ENCODE measurements around the gene TAF4. TPM values are rescaled to one million over a fixed set of nuclear protein-coding genes. Genes with fewer than 3 reads are reported as not detected.

TAF4 gene
- total RNA-seq, 4 donors from 2014 or later: 12.0 to 19.9 (median 16.2) TPM

DNA sequence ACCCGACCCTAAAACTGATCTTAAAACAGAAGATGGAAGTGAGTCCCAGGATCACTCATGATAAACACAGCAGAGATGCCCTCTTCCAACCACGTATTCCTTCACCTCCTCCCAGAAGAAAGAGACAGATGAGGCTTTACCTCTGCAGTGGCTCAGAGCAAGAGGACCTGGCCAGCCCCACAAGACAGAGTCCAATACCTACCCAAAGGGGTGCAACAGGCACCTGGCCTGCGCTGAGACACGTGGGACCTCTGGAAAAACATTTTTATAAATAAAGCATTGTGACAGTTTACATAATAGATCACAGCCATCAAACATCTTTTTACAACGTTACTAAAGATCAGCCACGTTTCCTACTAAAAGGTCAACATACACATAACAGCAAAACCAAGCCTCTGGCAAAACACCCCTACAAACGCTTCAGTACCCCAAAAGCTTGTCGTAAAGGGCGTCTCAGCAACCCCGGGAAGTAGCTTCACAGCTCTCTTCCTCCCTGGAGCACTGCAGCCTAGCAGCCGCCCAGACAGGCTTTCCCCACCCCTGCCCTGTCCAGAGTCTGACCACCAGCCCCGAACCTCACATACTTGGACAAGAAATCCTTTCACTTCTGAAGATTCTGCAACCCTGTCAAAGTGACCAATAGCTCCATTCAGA lies 2.9 kb downstream of the TAF4 start:
- Histone ChIP-seq H3K27me3 (no peaks in the 10 kb centered on the region), H3K4me3 (peak overlapping the region; percentile 54 to 66 (median 56)), H3K27ac (replicated peaks in 1 of 4) (no peak overlapping the region), H3K36me3 (no peaks in the 10 kb centered on the region), H3K9me3 (no peaks in the 10 kb centered on the region), H3K4me1 (peaks cover 35 to 45% (median 39%) of the 10 kb centered on the region in 4 donors)
- no peak for DNase-seq (ENCODE audit: extremely low spot score)
- TF ChIP-seq, protein P1, sequence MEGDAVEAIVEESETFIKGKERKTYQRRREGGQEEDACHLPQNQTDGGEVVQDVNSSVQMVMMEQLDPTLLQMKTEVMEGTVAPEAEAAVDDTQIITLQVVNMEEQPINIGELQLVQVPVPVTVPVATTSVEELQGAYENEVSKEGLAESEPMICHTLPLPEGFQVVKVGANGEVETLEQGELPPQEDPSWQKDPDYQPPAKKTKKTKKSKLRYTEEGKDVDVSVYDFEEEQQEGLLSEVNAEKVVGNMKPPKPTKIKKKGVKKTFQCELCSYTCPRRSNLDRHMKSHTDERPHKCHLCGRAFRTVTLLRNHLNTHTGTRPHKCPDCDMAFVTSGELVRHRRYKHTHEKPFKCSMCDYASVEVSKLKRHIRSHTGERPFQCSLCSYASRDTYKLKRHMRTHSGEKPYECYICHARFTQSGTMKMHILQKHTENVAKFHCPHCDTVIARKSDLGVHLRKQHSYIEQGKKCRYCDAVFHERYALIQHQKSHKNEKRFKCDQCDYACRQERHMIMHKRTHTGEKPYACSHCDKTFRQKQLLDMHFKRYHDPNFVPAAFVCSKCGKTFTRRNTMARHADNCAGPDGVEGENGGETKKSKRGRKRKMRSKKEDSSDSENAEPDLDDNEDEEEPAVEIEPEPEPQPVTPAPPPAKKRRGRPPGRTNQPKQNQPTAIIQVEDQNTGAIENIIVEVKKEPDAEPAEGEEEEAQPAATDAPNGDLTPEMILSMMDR (IDR thresholded peaks at IDR 0.05): no peak
- no peak for TF ChIP-seq EP300 (IDR thresholded peaks at IDR 0.05)
- no peak for TF ChIP-seq POLR2A (IDR thresholded peaks at IDR 0.05; ENCODE audit: low read depth)
- no peak for TF ChIP-seq POLR2AphosphoS5 (IDR thresholded peaks at IDR 0.05)
- WGBS: 59% methylated on average over 12 of the region's 12 CpGs
- intact Hi-C loops (cut with DNase I): loop anchor here (5.0 kb wide), 2 partner anchors 40 to 75 kb away; no protein-coding TSS in a partner anchor

GRCh38 chr20:62061851-62062423 lies 3.7 kb downstream of the TAF4 start:
- intact Hi-C loops (cut with DNase I): loop anchor here (5.0 kb wide), 2 partner anchors 40 to 75 kb away; no protein-coding TSS in a partner anchor
- Histone ChIP-seq H3K27me3 (no peaks in the 10 kb centered on the region), H3K36me3 (no peaks in the 10 kb centered on the region), H3K9me3 (no peaks in the 10 kb centered on the region), H3K4me3 (no peak overlapping the region), H3K4me1 (peaks cover 26 to 41% (median 30%) of the 10 kb centered on the region in 4 donors), H3K27ac (replicated peaks in 1 of 4) (no peak overlapping the region)
- TF ChIP-seq, protein P1 (IDR thresholded peaks at IDR 0.05): no peak
- 78% methylated on average over 8 of the region's 8 CpGs for WGBS
- DNase-seq (ENCODE audit: extremely low spot score): no peak

DNA sequence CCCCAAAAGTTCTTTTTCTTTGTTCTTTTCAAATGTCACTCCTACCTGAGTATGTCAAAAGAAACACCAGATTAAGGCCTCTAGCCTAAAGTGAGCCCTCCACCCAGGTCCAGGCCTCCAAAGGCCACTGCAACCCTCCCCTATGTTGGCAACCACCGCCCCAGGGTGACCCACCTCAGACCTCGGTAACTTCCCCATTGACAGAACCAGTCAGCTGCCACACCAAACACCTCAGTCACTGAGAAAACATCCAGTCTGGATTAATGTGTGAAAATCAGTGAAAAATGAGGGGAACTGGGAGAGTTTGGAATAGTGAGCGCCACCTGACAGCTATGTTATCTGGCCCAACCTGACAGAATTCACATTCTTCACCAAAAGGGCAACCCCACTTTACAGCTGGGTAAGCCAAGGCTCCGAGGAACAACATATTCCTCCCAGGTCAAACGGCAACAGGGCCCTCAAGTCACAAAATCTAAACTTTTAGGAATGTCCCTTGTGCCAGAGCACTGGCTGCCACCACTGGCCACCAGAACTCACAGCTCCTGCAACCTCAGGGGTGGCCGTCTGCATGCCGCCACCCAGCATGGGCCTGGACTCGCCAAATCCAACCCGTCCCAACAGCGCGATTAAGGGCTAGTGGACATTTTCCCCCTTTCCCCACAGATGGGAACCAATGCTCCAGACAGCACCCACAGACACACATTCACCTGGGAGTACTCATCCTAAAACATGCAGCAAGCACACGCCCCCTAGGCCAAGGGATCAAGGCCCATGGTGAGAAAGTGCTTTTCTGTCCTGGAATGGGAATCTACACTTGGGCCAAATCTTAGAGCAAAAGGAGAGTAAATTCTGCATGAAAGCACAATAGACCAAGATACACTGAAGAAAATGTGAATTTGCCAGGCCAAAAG lies 4.8 kb downstream of the TAF4 start:
- H3K4me3 ChIP-seq: no peak overlapping the region
- no peaks in the 10 kb centered on the region for H3K27me3 ChIP-seq
- WGBS: 93% methylated on average over 12 of the region's 12 CpGs
- H3K9me3 ChIP-seq: no peaks in the 10 kb centered on the region
- DNase-seq (ENCODE audit: extremely low spot score): no peak
- H3K36me3 ChIP-seq: no peaks in the 10 kb centered on the region
- intact Hi-C loops (cut with DNase I): loop anchor here (5.0 kb wide), 2 partner anchors 39 to 76 kb away; no protein-coding TSS in a partner anchor
- TF ChIP-seq EP300 (IDR thresholded peaks at IDR 0.05) (no peak), POLR2A (IDR thresholded peaks at IDR 0.05; ENCODE audit: low read depth) (no peak), POLR2AphosphoS5 (IDR thresholded peaks at IDR 0.05) (no peak)
- TF ChIP-seq, protein P1 (IDR thresholded peaks at IDR 0.05): no peak
- no peak overlapping the region for H3K27ac ChIP-seq (replicated peaks in 1 of 4)
- peaks cover 19 to 39% (median 25%) of the 10 kb centered on the region in 4 donors for H3K4me1 ChIP-seq

- peaks cover 19 to 39% (median 25%) of the 10 kb centered on the region in 4 donors for H3K4me1 ChIP-seq
- 84% methylated on average over 18 of the region's 25 CpGs for WGBS
- no peak overlapping the region for H3K27ac ChIP-seq (replicated peaks in 1 of 4)
- intact Hi-C loops (cut with DNase I): loop anchor here (5.0 kb wide), 2 partner anchors 38 to 77 kb away; no protein-coding TSS in a partner anchor
- H3K27me3 ChIP-seq: no peaks in the 10 kb centered on the region
- no peak overlapping the region for H3K4me3 ChIP-seq
- peaks cover 0 to 3% (median 0%) of the 10 kb centered on the region in 4 donors for H3K36me3 ChIP-seq
- DNase-seq (ENCODE audit: extremely low spot score): no peak
- no peaks in the 10 kb centered on the region for H3K9me3 ChIP-seq
- TF ChIP-seq, protein P1 (IDR thresholded peaks at IDR 0.05): no peak
- TF ChIP-seq EP300 (IDR thresholded peaks at IDR 0.05) (no peak), POLR2A (IDR thresholded peaks at IDR 0.05; ENCODE audit: low read depth) (no peak), POLR2AphosphoS5 (IDR thresholded peaks at IDR 0.05) (no peak)
Measured at GRCh38 chr20:62059920-62060630, 5.6 kb downstream of the TAF4 start.
